ENCODE data around the gene DCC.

The DCC gene

GRCh38 chr18:52781113-52781512 is 441.1 kb downstream of the DCC start:
- Histone ChIP-seq H3K4me3 (no peak overlapping the region), H3K27ac (no peak overlapping the region)
- DNase-seq (ENCODE audit: low spot score) = no peak
- TF ChIP-seq CTCF (IDR thresholded peaks at IDR 0.05) = no peak

GRCh38 chr18:52791321-52791720 is 451.3 kb downstream of the DCC start:
- Histone ChIP-seq H3K27ac (no peak overlapping the region), H3K4me3 (no peak overlapping the region)
- TF ChIP-seq CTCF (IDR thresholded peaks at IDR 0.05) = no peak
- no peak for DNase-seq (ENCODE audit: low spot score)

GRCh38 chr18:52812834-52813233 is 472.8 kb downstream of the DCC start:
- H3K4me3 ChIP-seq = no peak overlapping the region
- TF ChIP-seq CTCF (IDR thresholded peaks at IDR 0.05) = no peak
- H3K27ac ChIP-seq = no peak overlapping the region
- no peak for DNase-seq (ENCODE audit: low spot score)

GRCh38 chr18:52813635-52814416 is 473.8 kb downstream of the DCC start:
- Histone ChIP-seq H3K4me3 (no peak overlapping the region), H3K27ac (no peak overlapping the region)
- TF ChIP-seq CTCF (IDR thresholded peaks at IDR 0.05) = no peak
- DNase-seq (ENCODE audit: low spot score) = no peak

- no peak overlapping the region for H3K27ac ChIP-seq
- TF ChIP-seq CTCF (IDR thresholded peaks at IDR 0.05) = no peak
- no peak overlapping the region for H3K4me3 ChIP-seq
- no peak for DNase-seq (ENCODE audit: low spot score)
Measured at GRCh38 chr18:52815651-52816050, 475.7 kb downstream of the DCC start.

GRCh38 chr18:52816121-52816520 is 476.1 kb downstream of the DCC start:
- no peak for TF ChIP-seq CTCF (IDR thresholded peaks at IDR 0.05)
- Histone ChIP-seq H3K4me3 (no peak overlapping the region), H3K27ac (no peak overlapping the region)
- no peak for DNase-seq (ENCODE audit: low spot score)

- Histone ChIP-seq H3K4me3 (no peak overlapping the region), H3K27ac (no peak overlapping the region)
- TF ChIP-seq CTCF (IDR thresholded peaks at IDR 0.05) = no peak
- no peak for DNase-seq (ENCODE audit: low spot score)
Measured at GRCh38 chr18:52822160-52822559, 482.2 kb downstream of the DCC start.
